Measurements from ENCODE around the gene PPM1E.

- TF ChIP-seq YY1 (IDR thresholded peaks at IDR 0.05; ENCODE audit: insufficient read depth, insufficient read length) (no peak), ZNF274 (IDR thresholded peaks at IDR 0.05; ENCODE audit: low read depth, low read length) (no peak), SUZ12 (IDR thresholded peaks at IDR 0.05; ENCODE audit: extremely low read depth, insufficient read depth, insufficient read length) (no peak)
These were observed 180.6 kb downstream of the PPM1E start for GRCh38 chr17:58936295-58936694.

Measured in NT2/D1 (cell line).